Myocyte (in vitro differentiated cells): ENCODE results near the gene EPHA3. TPM values are rescaled to one million over a fixed set of nuclear protein-coding genes. Genes with fewer than 3 reads are reported as not detected.
"Not testable (repeated sequence)": the region's sequence is repeated elsewhere in the genome, so short reads cannot be mapped to it uniquely, and the experiment has no call there.

Experiments used
- DNase-seq: peaks from one replicate; pipeline ENCODE4 v3.0.0-alpha.2; 2012; ENCODE audit warnings: low read depth
- total RNA-seq: library from RNA; depleted of rRNA; stranded (reverse); fragments of >200 nt; gene quantifications from 2 replicates; pipeline ENCODE4 v1.2.3, GENCODE V29; 2014

EPHA3 gene
- total RNA-seq, 1 donor from 2014 or later = 0.48 TPM

GRCh38 chr3:89350935-89351334 is 243.5 kb downstream of the EPHA3 start:
- not testable (repeated sequence) for DNase-seq

GRCh38 chr3:89353465-89353864 is 246.0 kb downstream of the EPHA3 start:
- no peak for DNase-seq

GRCh38 chr3:89358281-89358680 is 250.9 kb downstream of the EPHA3 start:
- DNase-seq = no peak

GRCh38 chr3:89360156-89360555 is 252.7 kb downstream of the EPHA3 start:
- DNase-seq = peak; percentile 40

- no peak for DNase-seq
These were observed 255.1 kb downstream of the EPHA3 start for GRCh38 chr3:89362496-89362895.

GRCh38 chr3:89363171-89363570 is 255.8 kb downstream of the EPHA3 start:
- DNase-seq = peak; percentile 35

GRCh38 chr3:89364314-89364713 is 256.9 kb downstream of the EPHA3 start:
- no peak for DNase-seq

GRCh38 chr3:89367166-89367565 is 259.7 kb downstream of the EPHA3 start:
- DNase-seq = no peak

- peak; percentile 19 for DNase-seq
These were observed 261.4 kb downstream of the EPHA3 start for GRCh38 chr3:89368846-89369245.

GRCh38 chr3:89372456-89372855 is 265.0 kb downstream of the EPHA3 start:
- DNase-seq = peak; percentile 11

GRCh38 chr3:89373434-89373833 is 266.0 kb downstream of the EPHA3 start:
- DNase-seq = peak; percentile 39

GRCh38 chr3:89375451-89375850 is 268.0 kb downstream of the EPHA3 start:
- DNase-seq = no peak

GRCh38 chr3:89380016-89380415 is 272.6 kb downstream of the EPHA3 start:
- no peak for DNase-seq

- no peak for DNase-seq
These were observed 285.6 kb downstream of the EPHA3 start for GRCh38 chr3:89392991-89393390.

- DNase-seq = no peak
These were observed 288.0 kb downstream of the EPHA3 start for GRCh38 chr3:89395456-89395855.

GRCh38 chr3:89395996-89396395 is 288.6 kb downstream of the EPHA3 start:
- no peak for DNase-seq

GRCh38 chr3:89402051-89402450 is 294.6 kb downstream of the EPHA3 start:
- peak; percentile 3 for DNase-seq

- DNase-seq = no peak
These were observed 297.8 kb downstream of the EPHA3 start for GRCh38 chr3:89405176-89405575.

- DNase-seq = no peak
These were observed 298.2 kb downstream of the EPHA3 start for GRCh38 chr3:89405593-89405992.

- no peak for DNase-seq
These were observed 303.8 kb downstream of the EPHA3 start for GRCh38 chr3:89411201-89411600.

GRCh38 chr3:89414270-89414669 is 306.8 kb downstream of the EPHA3 start:
- DNase-seq = no peak

GRCh38 chr3:89419647-89420241 is 312.3 kb downstream of the EPHA3 start:
- no peak for DNase-seq

GRCh38 chr3:89426060-89426459 is 318.6 kb downstream of the EPHA3 start:
- no peak for DNase-seq
